Amniotic epithelial cell (primary cell): Measurements from ENCODE around the gene GLCE.

ENCODE experiments used
- DNase-seq: peaks from one replicate; pipeline ENCODE4 v3.0.0-alpha.2; 2010; ENCODE audit warnings: low read depth

Gene GLCE

GRCh38 chr15:69209661-69210060 lies 49.2 kb downstream of the GLCE start:
- no peak for DNase-seq

GRCh38 chr15:69210574-69210973 lies 50.1 kb downstream of the GLCE start:
- DNase-seq: no peak

GRCh38 chr15:69213786-69214185 lies 53.4 kb downstream of the GLCE start:
- DNase-seq: no peak

- no peak for DNase-seq
Observed at GRCh38 chr15:69215314-69216035, 55.0 kb downstream of the GLCE start.

GRCh38 chr15:69217381-69217780 lies 56.9 kb downstream of the GLCE start:
- no peak for DNase-seq

GRCh38 chr15:69219690-69220089 lies 59.3 kb downstream of the GLCE start:
- DNase-seq: no peak

- DNase-seq: no peak
Observed at GRCh38 chr15:69222002-69222474, 61.6 kb downstream of the GLCE start.

- DNase-seq: no peak
Observed at GRCh38 chr15:69223083-69223813, 62.8 kb downstream of the GLCE start.

- DNase-seq: peak; percentile 5
Observed at GRCh38 chr15:69224383-69224782, 63.9 kb downstream of the GLCE start.

- peak; percentile 60 for DNase-seq
Observed at GRCh38 chr15:69225355-69226022, 65.1 kb downstream of the GLCE start.

GRCh38 chr15:69226023-69226355 lies 65.6 kb downstream of the GLCE start:
- no peak for DNase-seq

GRCh38 chr15:69232144-69232543 lies 71.7 kb downstream of the GLCE start:
- DNase-seq: peak; percentile 66

- DNase-seq: no peak
Observed at GRCh38 chr15:69232765-69233164, 72.3 kb downstream of the GLCE start.

- DNase-seq: no peak
Observed at GRCh38 chr15:69234676-69235075, 74.2 kb downstream of the GLCE start.

GRCh38 chr15:69236505-69236904 lies 76.1 kb downstream of the GLCE start:
- no peak for DNase-seq

GRCh38 chr15:69237718-69238117 lies 77.3 kb downstream of the GLCE start:
- no peak for DNase-seq

- DNase-seq: peak; percentile 6
Observed at GRCh38 chr15:69244798-69245197, 84.4 kb downstream of the GLCE start.

GRCh38 chr15:69253156-69253555 lies 92.7 kb downstream of the GLCE start:
- DNase-seq: peak; percentile 77

- DNase-seq: no peak
Observed at GRCh38 chr15:69265347-69265955, 105.0 kb downstream of the GLCE start.

- no peak for DNase-seq
Observed at GRCh38 chr15:69271217-69271616, 110.8 kb downstream of the GLCE start.

- peak; percentile 4 for DNase-seq
Observed at GRCh38 chr15:69272139-69272538, 111.7 kb downstream of the GLCE start.

GRCh38 chr15:69272891-69273290 lies 112.5 kb downstream of the GLCE start:
- DNase-seq: no peak
